GM18909 (cell line): ENCODE data around the gene TMEM134.

Source experiments
- ATAC-seq: cut with Tn5 transposase; IDR thresholded peaks from one replicate; pipeline ENCODE4 v1.9.1; 2021; ENCODE audit warnings: mild to moderate bottlenecking; ENCODE audit not compliant: unreplicated experiment, poor library complexity

TMEM134 gene

GRCh38 chr11:67411785-67412152 lies 57.3 kb downstream of the TMEM134 start:
- ATAC-seq, result no peak
